ENCODE results near the gene C1orf87.

C1orf87 gene

DNA sequence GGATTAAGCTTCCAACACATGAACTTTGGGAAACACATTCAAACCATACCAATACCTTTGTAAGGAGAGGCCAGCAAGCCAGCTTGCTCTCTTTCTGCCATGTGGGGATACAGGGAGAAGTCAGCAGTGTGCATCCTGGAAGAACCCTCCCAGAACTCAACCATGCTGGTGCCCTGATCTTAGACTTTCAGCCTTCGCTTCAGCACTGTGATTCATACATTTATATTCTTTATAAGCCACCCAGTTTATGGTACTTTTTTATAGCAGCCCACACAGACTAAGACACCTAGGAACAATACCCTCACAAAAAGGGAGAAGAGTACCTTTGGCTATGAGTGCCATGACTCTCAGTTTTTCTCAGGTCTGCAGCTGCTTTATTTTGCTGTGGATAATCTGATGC lies 35.9 kb downstream of the C1orf87 start:
- no peak overlapping the region for H3K4me3 ChIP-seq (ENCODE audit: low read depth, low read length)
- H3K9me3 ChIP-seq (ENCODE audit: control insufficient read depth, insufficient read depth, low read depth, low read length) = no peaks in the 10 kb centered on the region
- H3K36me3 ChIP-seq (ENCODE audit: control insufficient read depth in 2 of 2, insufficient read depth in 1 of 2, low read length in 2 of 2) = no peaks in the 10 kb centered on the region
- no peaks in the 10 kb centered on the region for H3K4me1 ChIP-seq (ENCODE audit: control insufficient read depth, insufficient read depth, low read length)
- TF ChIP-seq, protein P1, sequence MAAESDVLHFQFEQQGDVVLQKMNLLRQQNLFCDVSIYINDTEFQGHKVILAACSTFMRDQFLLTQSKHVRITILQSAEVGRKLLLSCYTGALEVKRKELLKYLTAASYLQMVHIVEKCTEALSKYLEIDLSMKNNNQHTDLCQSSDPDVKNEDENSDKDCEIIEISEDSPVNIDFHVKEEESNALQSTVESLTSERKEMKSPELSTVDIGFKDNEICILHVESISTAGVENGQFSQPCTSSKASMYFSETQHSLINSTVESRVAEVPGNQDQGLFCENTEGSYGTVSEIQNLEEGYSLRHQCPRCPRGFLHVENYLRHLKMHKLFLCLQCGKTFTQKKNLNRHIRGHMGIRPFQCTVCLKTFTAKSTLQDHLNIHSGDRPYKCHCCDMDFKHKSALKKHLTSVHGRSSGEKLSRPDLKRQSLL (tag by site-specific recombination; IDR thresholded peaks at IDR 0.05) = no peak
- no peak for TF ChIP-seq ZFP3 (tag by site-specific recombination; IDR thresholded peaks at IDR 0.05; ENCODE audit: low read depth)
- no peak for TF ChIP-seq ZNF837 (tag by site-specific recombination; IDR thresholded peaks at IDR 0.05)
- no peak for TF ChIP-seq ZNF114 (tag by site-specific recombination; IDR thresholded peaks at IDR 0.05)
- TF ChIP-seq ZNF266 (tag by site-specific recombination; IDR thresholded peaks at IDR 0.05; ENCODE audit: low read depth) = no peak
- TF ChIP-seq, protein P2, sequence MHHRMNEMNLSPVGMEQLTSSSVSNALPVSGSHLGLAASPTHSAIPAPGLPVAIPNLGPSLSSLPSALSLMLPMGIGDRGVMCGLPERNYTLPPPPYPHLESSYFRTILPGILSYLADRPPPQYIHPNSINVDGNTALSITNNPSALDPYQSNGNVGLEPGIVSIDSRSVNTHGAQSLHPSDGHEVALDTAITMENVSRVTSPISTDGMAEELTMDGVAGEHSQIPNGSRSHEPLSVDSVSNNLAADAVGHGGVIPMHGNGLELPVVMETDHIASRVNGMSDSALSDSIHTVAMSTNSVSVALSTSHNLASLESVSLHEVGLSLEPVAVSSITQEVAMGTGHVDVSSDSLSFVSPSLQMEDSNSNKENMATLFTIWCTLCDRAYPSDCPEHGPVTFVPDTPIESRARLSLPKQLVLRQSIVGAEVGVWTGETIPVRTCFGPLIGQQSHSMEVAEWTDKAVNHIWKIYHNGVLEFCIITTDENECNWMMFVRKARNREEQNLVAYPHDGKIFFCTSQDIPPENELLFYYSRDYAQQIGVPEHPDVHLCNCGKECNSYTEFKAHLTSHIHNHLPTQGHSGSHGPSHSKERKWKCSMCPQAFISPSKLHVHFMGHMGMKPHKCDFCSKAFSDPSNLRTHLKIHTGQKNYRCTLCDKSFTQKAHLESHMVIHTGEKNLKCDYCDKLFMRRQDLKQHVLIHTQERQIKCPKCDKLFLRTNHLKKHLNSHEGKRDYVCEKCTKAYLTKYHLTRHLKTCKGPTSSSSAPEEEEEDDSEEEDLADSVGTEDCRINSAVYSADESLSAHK (tag by site-specific recombination; IDR thresholded peaks at IDR 0.05) = no peak
- TF ChIP-seq ZNF221 (tag by site-specific recombination; IDR thresholded peaks at IDR 0.05; ENCODE audit: borderline replicate concordance) = no peak
- TF ChIP-seq ZNF311 (tag by site-specific recombination; IDR thresholded peaks at IDR 0.05; ENCODE audit: borderline replicate concordance) = no peak
- TF ChIP-seq ZNF404 (tag by site-specific recombination; IDR thresholded peaks at IDR 0.05) = no peak
- TF ChIP-seq ZNF792 (tag by site-specific recombination; IDR thresholded peaks at IDR 0.05) = no peak
- TF ChIP-seq ZNF16 (tag by site-specific recombination; IDR thresholded peaks at IDR 0.05; ENCODE audit: low read depth) = no peak
- TF ChIP-seq, protein P3, sequence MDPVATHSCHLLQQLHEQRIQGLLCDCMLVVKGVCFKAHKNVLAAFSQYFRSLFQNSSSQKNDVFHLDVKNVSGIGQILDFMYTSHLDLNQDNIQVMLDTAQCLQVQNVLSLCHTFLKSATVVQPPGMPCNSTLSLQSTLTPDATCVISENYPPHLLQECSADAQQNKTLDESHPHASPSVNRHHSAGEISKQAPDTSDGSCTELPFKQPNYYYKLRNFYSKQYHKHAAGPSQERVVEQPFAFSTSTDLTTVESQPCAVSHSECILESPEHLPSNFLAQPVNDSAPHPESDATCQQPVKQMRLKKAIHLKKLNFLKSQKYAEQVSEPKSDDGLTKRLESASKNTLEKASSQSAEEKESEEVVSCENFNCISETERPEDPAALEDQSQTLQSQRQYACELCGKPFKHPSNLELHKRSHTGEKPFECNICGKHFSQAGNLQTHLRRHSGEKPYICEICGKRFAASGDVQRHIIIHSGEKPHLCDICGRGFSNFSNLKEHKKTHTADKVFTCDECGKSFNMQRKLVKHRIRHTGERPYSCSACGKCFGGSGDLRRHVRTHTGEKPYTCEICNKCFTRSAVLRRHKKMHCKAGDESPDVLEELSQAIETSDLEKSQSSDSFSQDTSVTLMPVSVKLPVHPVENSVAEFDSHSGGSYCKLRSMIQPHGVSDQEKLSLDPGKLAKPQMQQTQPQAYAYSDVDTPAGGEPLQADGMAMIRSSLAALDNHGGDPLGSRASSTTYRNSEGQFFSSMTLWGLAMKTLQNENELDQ (tag by site-specific recombination; IDR thresholded peaks at IDR 0.05; ENCODE audit: low read depth) = no peak
- TF ChIP-seq KLF10 (tag by site-specific recombination; IDR thresholded peaks at IDR 0.05) = no peak
- TF ChIP-seq, protein P4, sequence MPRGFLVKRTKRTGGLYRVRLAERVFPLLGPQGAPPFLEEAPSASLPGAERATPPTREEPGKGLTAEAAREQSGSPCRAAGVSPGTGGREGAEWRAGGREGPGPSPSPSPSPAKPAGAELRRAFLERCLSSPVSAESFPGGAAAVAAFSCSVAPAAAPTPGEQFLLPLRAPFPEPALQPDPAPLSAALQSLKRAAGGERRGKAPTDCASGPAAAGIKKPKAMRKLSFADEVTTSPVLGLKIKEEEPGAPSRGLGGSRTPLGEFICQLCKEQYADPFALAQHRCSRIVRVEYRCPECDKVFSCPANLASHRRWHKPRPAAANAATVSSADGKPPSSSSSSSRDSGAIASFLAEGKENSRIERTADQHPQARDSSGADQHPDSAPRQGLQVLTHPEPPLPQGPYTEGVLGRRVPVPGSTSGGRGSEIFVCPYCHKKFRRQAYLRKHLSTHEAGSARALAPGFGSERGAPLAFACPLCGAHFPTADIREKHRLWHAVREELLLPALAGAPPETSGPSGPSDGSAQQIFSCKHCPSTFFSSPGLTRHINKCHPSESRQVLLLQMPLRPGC (tag by site-specific recombination; IDR thresholded peaks at IDR 0.05) = no peak
- no peak for TF ChIP-seq GLI2 (tag by site-specific recombination; IDR thresholded peaks at IDR 0.05; ENCODE audit: borderline replicate concordance, low read depth)
- TF ChIP-seq ZNF548 (tag by site-specific recombination; IDR thresholded peaks at IDR 0.05) = no peak
- no peak for TF ChIP-seq ZNF473 (tag by site-specific recombination; IDR thresholded peaks at IDR 0.05)
- TF ChIP-seq ZNF121 (tag by site-specific recombination; IDR thresholded peaks at IDR 0.05) = no peak
- no peak for TF ChIP-seq HOXD13 (CRISPR knock-in tag; IDR thresholded peaks at IDR 0.05; ENCODE audit: borderline replicate concordance)
- no peak for TF ChIP-seq ZEB2 (tag by site-specific recombination; IDR thresholded peaks at IDR 0.05)
- POLR2A ChIA-PET = no interaction called here
- CTCF ChIA-PET = interaction anchor here (0.6 kb wide), 1 partner anchor 888 kb away, joined by 3 read pairs; no protein-coding TSS in a partner anchor
- no peak overlapping the region for H3K27ac ChIP-seq (ENCODE audit: extremely low read depth, low read depth, low read length)

Measured in HEK293 (cell line).